ENCODE results near the gene CDPF1.
A peak's percentile ranks its signal among the peaks of the same experiment; 100 is the strongest.

Gene CDPF1

DNA sequence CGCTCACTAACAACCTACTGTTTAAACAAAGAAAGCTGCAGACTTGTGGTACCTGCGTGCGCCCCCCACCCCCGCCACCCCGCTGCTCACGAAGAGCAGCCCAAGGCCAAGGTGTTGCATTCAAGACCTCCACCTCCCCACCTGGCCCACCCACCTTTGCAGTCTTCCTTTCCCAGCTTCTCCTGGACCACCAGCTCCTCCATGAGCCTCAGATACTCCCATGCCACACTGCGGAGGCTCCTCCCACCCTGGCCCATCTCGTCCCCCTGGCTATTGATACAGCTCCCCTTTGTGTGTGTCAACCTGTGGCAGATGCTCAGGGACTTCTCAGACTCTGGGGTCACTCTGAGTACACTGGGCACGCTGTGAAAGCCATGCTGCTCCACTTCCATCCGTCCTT is 3.9 kb downstream of the CDPF1 start:
- TF ChIP-seq, protein P1, sequence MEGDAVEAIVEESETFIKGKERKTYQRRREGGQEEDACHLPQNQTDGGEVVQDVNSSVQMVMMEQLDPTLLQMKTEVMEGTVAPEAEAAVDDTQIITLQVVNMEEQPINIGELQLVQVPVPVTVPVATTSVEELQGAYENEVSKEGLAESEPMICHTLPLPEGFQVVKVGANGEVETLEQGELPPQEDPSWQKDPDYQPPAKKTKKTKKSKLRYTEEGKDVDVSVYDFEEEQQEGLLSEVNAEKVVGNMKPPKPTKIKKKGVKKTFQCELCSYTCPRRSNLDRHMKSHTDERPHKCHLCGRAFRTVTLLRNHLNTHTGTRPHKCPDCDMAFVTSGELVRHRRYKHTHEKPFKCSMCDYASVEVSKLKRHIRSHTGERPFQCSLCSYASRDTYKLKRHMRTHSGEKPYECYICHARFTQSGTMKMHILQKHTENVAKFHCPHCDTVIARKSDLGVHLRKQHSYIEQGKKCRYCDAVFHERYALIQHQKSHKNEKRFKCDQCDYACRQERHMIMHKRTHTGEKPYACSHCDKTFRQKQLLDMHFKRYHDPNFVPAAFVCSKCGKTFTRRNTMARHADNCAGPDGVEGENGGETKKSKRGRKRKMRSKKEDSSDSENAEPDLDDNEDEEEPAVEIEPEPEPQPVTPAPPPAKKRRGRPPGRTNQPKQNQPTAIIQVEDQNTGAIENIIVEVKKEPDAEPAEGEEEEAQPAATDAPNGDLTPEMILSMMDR (IDR thresholded peaks at IDR 0.05; ENCODE audit: low read depth, low read length) = no peak
- Histone ChIP-seq H3K27me3 (no peaks in the 10 kb centered on the region), H3K36me3 (0 out of 2 replicates have a peak, but pooled peaks cover 2% of the 10 kb centered on the region), H3K9me3 (no peaks in the 10 kb centered on the region), H3K4me3 (ENCODE audit: low read depth, low read length) (no peak overlapping the region), H3K4me1 (peaks cover 20% of the 10 kb centered on the region)
- no peak for DNase-seq

DNA sequence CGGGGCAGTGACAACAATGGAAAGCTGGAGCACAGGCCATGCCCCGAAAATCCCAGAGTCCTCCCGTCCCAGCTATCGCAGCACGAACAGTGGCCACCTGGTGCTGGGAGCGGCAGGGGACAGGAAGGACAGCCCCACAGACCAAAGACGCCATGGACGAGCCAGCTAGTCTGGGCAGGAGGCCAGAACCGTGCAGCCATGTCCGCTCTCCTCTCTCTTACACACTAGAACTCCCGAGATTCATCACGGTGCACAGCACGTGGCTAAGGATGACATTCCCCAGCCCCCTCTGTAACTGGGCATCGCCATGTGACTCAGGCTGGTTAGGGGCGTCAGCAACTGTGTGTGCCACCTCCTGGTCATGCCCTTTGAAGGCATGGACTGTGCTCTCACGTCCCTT is 4.6 kb downstream of the CDPF1 start:
- TF ChIP-seq, protein P1 (IDR thresholded peaks at IDR 0.05; ENCODE audit: low read depth, low read length) = no peak
- 0 out of 2 replicates have a peak, but pooled peaks cover 2% of the 10 kb centered on the region for H3K36me3 ChIP-seq
- DNase-seq = peak; percentile 33
- H3K4me1 ChIP-seq = peaks cover 22% of the 10 kb centered on the region
- no peaks in the 10 kb centered on the region for H3K27me3 ChIP-seq
- H3K9me3 ChIP-seq = no peaks in the 10 kb centered on the region
- H3K4me3 ChIP-seq (ENCODE audit: low read depth, low read length) = no peak overlapping the region

DNA sequence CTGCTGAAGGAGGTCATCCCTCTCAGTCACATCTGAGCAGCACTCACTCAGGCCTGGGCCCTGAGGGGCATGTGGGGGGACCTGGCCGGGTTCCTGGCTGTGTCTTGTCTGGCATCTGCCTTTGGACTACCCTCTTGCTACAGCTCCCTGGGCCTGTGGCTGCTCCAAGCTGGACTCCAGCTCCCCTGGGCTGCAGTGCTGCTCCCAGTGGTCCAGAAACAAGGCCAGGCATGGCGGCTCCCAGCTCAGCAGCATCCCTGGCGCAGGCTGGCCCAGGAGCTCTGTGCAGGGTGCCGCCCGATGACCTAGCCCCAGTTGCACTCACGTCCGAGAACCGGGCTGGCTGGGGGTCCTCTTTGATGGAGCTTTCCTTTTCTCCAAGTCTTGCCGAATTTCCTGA is 5.3 kb downstream of the CDPF1 start:
- 0 out of 2 replicates have a peak, but pooled peaks cover 2% of the 10 kb centered on the region for H3K36me3 ChIP-seq
- H3K4me3 ChIP-seq (ENCODE audit: low read depth, low read length) = no peak overlapping the region
- TF ChIP-seq, protein P1 (IDR thresholded peaks at IDR 0.05; ENCODE audit: low read depth, low read length) = no peak
- H3K4me1 ChIP-seq = peaks cover 23% of the 10 kb centered on the region
- no peaks in the 10 kb centered on the region for H3K27me3 ChIP-seq
- no peaks in the 10 kb centered on the region for H3K9me3 ChIP-seq
- DNase-seq = no peak

DNA sequence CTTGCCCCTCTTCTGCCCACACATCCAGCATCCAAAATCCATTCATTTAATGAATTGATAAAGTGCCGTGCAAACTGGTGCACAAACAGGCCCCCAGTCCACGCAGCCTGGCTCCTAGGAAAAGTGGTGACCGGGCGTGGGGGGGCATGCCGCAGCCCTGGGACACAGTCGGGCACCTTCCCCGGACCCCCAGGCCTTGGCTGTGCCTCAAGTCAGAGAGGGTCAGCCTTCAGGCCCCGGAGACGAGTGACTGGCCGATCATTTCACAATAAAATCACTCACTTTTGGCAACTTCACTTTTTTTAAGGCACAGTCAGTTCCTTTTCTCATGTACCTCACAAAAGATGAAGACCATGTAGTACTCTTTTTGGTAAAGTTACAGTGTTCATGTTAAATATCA is 8.0 kb downstream of the CDPF1 start:
- Histone ChIP-seq H3K9me3 (no peaks in the 10 kb centered on the region), H3K27me3 (no peaks in the 10 kb centered on the region), H3K4me3 (ENCODE audit: low read depth, low read length) (no peak overlapping the region), H3K4me1 (peaks cover 23% of the 10 kb centered on the region), H3K36me3 (peaks cover 2% of the 10 kb centered on the region; the same call in 1 of the 2 replicates)
- TF ChIP-seq, protein P1 (IDR thresholded peaks at IDR 0.05; ENCODE audit: low read depth, low read length) = no peak
- DNase-seq = no peak

DNA sequence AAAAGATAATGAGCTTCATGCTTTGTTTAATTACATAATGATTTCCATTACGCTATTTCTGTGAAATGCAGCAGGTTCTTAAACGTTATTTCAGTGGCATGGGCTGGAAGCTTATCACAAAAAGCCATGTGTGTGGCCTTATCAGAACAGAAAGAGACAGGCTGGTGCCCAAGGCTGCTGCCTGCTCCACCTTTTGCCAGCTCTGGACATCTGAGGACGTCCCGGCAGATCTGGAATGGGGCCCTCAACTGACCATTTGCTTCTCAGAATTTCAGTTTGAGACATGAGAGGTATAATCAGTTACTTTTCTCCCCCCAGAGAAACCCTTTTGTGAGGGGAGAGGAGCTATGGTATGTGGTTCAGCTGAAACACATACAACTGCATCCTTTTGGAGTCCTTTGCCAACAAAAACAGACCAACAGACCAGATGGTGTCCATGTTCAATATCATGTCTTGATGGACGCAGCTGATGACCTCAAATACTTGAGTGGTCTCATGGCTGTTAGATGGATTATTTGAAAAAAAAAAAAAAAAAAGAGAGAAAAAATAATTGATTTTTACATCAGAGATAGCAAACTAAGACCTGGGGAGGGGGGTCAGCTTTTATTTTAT is 8.6 kb downstream of the CDPF1 start:
- peaks cover 2% of the 10 kb centered on the region; the same call in 1 of the 2 replicates for H3K36me3 ChIP-seq
- H3K4me3 ChIP-seq (ENCODE audit: low read depth, low read length) = no peak overlapping the region
- H3K4me1 ChIP-seq = peaks cover 23% of the 10 kb centered on the region
- H3K27me3 ChIP-seq = no peaks in the 10 kb centered on the region
- peak; percentile 54 for DNase-seq
- TF ChIP-seq, protein P1 (IDR thresholded peaks at IDR 0.05; ENCODE audit: low read depth, low read length) = no peak
- no peaks in the 10 kb centered on the region for H3K9me3 ChIP-seq

DNA sequence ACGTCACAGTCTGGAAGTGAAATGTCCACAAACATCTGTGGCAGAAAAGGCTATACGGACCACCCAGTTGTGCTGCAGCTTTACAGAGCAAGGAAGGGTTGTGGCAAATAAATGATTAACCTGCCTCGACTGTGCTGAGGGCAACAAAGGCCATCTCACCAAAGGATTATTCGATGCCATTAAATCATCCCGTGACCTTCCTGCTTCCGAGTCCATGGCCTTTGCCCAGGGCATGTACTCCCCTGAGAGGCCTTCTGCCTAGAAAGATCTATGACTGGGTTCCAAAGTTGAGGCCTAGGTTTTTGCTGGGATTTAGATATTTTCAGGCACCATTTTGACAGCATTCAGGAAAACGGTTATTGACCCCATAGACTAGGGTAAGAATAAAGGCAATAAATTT is 9.2 kb downstream of the CDPF1 start:
- Histone ChIP-seq H3K9me3 (no peaks in the 10 kb centered on the region), H3K4me1 (peaks cover 23% of the 10 kb centered on the region), H3K4me3 (ENCODE audit: low read depth, low read length) (no peak overlapping the region), H3K27me3 (no peaks in the 10 kb centered on the region), H3K36me3 (peaks cover 2% of the 10 kb centered on the region; the same call in 1 of the 2 replicates)
- TF ChIP-seq, protein P1 (IDR thresholded peaks at IDR 0.05; ENCODE audit: low read depth, low read length) = no peak
- DNase-seq = no peak

Measured in BE2C (cell line).